8988T (cell line): ENCODE results near the gene MGAT4D.
"Not testable (repeated sequence)": the region's sequence is repeated elsewhere in the genome, so short reads cannot be mapped to it uniquely, and the experiment has no call there.

Source experiments
- DNase-seq: peaks from one replicate; pipeline ENCODE4 v3.0.0; 2011

MGAT4D gene

DNA sequence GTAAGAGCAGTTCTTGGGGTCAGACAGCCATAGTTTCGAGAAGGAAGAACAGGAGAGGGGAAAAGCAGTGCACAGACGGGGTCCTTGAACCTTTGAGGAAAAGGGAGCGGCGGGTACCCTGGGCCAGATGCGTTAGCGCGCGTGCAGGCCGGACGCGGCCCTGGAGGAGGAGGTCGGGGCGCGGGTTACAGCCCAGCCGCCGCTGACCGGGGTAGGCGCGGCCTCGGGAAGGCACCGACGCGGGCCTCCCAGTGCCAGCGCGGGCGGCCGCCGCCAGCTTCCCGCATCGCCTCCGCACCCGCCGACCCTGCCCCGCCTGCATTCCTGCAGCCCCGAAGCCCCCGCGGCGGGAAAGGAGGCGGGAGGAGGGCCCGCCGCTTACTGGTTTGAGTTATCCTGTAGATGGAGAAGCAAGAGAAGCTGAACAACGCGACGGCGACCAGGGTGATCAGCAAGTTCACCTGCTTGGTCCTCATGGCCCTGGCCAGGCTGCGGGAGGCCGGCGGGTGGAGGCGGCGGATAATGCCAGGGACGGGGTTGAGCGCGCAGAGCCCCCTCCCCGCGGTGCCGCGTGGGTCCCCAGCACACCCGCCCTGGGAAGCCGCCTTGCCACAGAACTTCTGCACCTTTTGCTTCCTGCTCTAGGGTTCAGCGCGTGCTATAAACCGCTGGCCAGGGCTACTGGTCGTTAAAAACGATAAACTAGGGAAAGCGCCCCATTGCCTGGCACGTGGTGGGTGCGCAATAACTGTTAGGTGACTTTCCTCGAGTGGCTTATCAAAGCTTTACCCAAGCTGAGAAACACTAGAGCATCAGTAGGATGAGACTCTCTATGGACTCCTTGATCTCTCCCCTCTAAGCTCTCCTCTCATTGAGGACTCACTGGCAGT, at the start of gene MGAT4D:
TSS of gene MGAT4D (minus strand) at position 547 of the 890 bp plus-strand sequence. CDS start at position 476, 71 bp downstream.
- no peak for DNase-seq

DNA sequence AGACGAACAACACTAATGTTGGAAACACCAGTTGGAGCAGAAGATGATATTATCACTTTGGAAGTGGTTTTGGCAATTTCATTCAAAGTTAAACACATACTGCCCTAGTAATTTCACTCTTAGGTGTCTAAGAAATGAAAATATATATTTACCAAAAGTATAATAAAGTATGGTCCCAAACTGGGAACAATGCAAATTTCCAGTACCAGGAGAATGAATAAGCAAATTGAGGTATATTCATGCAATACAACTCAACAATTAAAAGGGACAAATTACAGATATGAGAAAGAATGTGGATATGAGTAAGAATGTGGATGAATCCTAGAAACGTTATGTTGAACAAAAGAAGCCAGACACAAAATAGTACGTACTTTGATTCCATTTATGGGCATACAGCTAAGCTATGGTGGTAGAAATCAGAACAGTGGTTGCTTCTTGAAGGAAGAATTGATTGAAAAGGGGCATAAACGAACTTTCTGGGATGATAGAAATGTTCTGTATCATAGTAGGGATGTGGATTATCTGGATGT, 35.9 kb upstream of the MGAT4D start:
- DNase-seq = no peak

DNA sequence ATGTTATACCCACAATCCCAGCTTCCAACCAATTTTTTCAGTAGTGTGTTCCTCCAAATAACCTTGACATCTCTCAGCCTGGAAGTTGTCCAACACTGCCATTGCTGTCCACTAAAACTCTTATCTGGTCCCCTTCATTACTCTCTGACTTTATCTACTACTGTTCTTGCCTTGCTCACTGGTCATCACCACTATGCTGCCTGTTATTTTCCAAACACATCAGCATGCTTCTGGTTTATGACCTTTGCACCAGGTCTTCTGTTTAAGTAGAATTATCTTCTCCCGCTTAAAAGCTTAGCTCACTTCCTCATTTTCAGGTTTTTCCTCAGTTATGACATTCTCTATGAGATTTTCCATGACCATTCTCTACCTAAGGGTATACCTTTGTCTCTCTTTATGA, 31.3 kb upstream of the MGAT4D start:
- no peak for DNase-seq

DNA sequence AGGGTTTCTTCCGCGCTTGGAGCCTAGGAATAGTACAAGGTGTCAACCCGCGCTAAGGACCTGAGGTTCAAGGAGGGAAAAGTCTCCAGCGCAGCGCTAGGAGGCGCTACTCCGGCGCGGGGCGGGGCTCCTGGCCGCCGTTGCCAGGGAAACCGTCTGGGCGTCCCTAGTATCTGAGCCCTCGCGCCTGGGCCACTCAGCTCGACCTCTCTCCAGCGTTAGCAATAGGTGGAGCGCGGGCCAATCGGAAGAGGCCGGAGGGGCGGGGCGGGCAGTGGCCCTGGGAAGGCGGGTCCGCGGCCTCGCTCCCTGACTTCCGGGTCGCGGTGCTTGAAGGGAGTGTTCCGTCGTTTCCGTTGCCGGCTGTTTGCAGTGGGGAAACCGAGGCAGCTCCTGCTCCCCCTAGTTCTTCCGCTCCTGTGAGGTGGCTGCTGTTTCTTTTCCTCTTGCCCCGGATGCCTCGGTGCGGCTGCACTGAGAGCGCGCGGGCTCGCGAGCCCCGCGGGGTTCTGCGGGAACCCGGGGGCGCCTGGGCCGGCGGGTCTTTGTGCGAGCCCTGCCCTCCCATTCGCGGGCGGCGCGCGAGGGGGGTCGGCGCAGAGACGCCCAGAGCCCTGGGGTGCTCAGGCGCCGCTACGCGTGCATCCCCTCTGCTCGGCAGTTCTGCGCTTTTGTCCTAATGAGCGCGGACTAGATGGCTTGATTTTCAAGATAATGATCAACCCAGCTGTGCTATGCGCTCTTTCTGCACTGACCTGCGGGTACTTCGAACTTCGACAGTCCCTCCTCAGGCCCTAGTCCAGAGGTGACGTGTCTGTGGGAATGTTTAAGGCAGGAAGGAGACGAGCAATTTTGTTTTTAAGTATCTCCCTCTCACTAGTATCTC, 26.0 kb upstream of the MGAT4D start, which contains the start of gene ELMOD2:
TSS of gene ELMOD2 (plus strand) at position 312 of the 886 bp plus-strand sequence. CDS start 1,261 bp downstream, outside the sequence.
- peak; percentile 66 for DNase-seq

DNA sequence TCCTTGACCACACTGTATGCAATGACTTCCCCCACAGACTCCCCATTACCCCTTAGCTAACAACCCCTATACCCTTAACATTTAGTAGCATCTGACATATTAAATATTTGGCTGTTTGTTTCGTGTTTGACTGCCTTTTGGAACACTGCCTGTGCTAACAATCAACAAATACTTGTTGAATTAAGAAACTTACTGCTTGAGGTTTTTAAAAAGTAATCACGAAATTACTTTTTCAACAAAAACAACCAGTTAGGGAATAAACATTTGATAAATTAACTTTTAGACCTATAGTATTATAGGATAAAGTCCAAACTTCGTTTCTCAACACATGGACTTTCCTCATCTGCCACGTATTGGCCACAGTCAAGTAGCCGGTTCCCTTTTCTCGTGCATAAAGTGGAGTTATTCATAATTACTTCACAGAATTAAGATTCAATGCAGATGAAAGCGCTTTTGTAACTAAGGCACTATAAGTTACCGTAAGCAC, 25.3 kb upstream of the MGAT4D start:
- no peak for DNase-seq

DNA sequence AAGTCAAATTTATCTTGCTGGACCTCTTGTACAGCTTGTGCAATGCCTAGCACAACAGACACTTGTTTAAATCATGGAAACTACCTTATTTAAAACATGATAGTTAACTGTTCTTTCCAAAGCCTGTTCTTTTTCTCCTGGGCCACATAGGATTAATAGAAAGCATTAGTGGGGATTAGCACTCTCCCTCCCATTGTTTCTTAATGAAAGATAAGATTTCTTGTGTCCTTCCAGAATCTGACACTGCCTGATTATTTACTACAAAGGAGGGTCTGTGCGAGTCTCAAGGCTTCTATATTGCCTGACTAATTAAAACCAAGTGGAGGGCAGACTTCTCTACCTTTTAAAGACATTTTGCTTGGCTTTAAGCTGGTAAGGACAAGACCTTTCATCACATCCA, 17.3 kb upstream of the MGAT4D start:
- no peak for DNase-seq

DNA sequence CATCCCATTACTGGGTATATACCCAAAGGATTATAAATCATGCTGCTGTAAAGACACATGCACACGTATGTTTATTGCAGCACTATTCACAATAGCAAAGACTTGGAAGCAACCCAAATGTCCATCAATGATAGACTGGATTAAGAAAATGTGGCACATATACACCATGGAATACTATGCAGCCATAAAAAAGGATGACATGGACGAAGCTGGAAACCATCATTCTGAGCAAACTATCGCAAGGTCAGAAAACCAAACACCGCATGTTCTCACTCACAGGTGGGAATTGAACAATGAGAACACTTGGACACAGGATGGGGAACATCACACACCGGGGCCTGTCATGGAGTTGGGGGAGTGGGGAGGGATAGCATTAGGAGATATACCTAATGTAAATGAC, 15.7 kb upstream of the MGAT4D start:
- DNase-seq = not testable (repeated sequence)

DNA sequence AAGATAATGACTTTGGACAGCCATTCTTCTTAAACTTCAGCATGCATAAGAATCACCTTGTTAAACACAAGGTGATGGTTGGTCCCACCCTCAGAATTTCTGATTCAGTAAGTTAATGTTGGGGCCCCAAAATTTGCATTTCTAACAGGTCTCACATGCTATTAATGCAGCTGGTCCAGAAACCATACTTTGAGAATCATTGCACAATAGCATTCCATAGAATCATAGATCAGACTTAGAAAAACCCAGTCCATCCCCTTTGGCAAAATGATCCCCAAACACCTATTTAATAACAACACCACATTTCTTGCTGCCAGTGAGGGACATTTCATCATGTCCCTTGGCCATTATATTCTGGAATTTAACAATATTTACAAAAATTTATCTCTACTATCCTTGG, 6.2 kb upstream of the MGAT4D start:
- DNase-seq = no peak

DNA sequence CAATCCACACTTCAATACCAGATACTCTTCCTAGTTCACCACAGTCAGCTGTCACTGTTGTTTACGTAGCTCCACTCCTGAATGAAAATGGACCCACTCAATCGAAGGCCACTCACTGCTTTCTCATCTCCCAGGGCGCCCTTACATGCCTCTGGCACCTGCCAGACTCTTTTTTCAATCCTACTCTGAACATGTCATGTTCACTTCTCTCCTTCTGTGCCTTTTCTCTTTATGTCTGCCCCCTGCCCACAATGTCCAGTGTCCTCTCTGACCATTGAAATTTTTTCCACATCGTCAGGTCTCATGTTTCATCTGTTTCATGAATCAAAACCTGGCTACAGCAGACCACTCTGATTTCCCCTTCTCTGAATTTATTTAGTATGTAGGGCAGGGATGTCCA, 1.3 kb upstream of the MGAT4D start:
- DNase-seq = no peak

DNA sequence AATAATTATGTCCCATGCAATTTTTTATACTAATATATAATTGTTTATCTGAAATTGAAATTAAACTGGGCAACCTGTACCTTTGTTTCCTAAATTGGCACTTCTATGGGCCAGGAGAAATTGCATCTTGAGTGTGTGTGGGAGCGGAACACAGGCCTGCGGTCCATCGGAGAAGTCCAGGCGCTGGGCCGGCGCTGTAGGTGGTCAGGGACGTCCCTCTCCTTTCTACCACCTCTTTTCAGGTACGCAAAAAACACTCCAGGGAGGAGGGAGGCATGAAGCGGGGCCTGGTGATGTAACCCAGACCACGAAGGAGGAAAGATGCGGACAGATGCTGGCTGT, 717 bp downstream of the MGAT4D start:
- no peak for DNase-seq

DNA sequence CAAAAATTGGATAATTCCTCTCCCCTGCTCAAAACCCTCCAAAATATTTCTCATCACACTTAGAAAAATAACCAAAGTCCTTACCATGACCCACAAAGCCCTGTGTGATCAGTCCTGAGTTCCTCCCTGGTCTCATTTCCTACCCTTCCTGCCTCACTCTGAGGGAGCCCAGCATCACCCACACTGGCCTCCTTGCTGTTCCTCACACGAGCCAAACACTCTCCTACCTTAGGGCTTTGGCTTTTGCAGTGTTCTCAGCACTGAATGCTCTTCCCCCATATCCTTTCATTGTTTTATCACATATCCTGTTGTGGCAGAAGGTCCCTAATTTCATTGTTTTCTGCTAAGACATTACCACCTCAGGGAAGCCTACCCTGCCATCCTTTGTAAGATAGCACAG, 12.2 kb downstream of the MGAT4D start:
- DNase-seq = no peak

DNA sequence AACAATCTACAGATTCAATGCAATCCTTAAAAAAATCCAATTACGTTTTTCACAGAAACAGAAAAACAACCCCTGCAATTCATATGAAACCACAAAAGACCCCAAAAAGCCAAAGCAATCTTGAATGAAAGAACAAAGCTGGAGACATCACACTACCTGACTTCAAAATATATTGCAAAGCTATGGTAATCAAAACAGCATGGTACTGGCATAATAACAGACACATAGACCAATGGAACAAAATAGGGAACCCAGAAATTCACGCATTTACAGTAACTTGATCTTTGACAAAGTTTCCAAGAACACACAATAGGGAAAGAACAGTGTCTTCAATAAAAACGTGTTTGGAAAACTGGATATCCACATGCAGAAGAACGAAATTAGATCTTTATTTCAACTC, 14.6 kb downstream of the MGAT4D start:
- no peak for DNase-seq

DNA sequence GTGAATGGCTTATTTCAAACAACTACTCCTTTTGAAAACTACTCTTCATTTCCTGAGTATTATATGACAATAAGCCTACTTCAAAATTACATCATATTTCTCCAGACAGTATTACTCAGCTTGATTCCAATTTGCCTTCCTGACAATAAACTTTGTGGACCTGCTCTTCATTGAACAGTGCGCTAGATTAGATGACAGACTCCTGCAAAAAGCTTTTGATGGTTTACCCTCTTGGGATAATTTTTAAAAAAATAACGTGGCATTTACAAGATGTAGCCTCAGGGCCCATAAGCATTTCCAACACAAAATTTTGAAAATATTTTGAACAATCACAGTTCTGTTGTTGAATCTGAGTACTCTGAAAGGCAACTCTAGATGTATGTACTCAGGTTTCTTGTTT, 25.9 kb downstream of the MGAT4D start:
- no peak for DNase-seq

DNA sequence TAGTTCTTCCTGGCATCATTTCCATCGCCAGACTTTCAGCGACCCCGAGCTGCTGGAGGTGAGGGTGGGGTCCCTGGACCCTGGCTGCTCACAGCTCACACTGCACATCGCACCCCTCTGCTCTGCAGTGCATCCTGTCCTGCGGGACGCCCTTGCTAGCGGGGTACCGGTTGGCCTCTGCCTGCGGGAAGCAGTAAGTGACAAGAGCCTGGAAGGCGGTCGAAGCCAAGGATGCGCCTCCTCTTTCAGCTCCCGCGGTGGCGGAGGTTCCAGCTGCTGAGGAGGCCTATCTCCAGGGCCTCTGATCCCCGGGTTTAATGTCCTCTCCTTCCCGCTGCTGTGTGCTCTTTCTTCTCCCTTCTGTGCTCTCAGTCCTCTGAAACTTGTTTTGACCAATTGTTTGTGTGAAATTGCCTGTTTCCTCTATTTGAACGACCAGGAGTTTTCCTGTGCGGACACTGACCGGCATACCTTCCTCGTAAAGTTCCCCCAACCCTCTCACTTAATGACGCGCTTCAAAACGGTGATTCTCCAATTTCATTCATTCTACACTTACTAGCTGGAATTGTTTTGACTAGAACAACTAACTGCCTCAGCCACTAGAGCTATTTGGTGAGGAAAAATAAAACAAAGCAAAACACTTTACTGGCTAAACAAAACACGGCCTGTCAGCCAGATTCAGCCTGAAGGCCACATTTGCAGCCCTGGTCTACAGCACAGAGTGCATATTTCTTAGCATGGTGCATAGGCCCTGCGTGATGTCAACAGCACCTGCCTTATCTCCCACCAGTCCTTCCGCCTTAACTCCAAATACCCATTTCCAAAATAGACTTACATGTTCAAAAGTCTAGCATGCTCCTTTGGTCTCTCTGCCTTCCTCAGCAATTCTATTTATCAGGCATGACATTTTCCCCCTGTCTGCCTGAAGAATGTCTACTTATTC, 28.0 kb downstream of the MGAT4D start:
- DNase-seq = no peak

DNA sequence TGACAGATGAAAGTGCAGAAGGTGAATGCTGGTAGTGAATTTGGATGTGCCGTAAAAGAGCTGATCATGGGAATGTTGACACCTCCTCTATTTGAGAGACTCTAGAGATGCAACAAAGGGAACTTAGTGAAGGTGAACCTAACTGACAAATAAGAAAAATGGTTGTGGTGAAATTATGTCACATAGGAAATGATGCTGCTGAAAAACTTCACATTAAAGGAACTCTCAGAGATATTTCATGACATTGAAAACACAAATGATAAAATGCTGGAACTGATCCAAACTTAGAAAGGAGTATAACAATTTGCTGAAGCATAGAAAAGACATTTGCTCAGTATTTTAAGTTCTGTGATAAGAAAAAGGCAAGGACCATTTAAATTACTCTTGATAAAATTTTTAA, 31.9 kb downstream of the MGAT4D start:
- DNase-seq = no peak

DNA sequence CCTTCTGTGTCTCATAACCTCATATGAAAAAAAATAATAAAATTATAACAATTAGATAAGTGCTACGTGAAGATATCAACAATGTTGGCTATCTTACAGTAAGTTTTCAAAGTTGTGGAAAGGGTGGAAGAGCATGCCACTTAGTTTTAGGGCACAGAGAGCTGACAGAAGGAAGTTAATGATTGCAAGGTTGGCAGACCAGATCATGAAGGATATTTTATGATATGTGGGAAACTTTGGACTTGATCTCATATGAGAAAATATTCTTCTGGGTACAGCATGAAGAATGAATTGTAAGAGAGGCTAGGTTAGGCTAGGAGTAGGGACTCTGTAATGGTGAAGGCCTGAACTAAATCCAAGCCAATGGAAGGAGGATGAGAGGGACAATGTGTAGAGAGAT, 34.5 kb downstream of the MGAT4D start:
- no peak for DNase-seq

DNA sequence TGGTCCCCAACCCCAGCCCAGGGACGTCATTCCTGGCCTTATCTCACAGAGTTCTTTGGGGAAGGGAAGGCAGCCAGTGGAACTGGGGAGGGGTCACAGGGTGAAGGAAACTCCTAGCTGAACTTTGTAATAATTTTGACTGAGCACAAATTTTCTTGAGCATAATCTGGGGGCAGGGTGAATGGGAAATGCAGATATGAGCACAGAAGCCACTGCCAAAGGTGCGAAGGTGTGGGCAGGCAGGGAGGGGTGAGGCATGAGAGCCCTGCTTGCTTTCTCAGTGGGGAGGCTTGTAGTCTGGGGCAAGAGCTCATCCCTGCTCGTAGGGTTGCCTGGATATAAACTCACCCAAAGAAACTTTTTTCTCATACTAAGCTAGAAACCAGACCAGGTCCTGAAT, 34.9 kb downstream of the MGAT4D start:
- no peak for DNase-seq

DNA sequence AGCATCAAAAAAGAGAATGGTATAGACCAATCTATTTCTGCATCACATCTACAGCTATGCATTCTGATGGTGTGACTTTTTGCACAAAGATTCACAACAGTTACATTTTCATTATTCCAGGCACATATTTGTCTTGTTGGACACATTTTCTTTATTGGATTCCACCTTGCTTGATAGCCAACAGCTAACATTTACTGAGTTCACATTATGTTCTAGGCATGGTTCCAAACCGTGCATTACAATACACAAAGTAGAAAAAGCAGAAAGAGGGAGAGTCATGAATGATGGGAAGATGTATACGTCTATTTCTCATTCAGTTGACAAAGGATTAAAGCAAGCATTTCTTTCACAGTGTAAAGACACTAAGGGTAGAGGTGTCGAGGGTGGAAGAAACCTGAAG, 47.7 kb downstream of the MGAT4D start:
- no peak for DNase-seq

DNA sequence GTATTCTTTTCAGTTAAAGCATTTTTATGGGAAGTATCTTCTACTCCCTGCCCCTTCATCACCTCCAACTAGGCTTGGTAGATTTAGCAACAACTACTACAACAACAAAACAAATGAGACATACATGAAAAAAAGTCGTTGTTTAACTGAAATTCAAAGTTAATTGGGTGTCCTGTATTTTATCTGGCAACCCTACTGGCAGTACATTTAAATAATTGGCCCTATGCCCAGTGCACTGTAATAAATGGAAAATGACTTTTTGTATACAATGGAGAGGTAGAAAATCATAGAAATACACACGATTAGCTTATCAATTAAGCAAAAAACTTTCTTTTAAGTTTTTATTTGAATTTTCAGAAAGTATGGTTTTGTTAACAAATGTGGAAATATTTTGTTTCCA, 49.3 kb downstream of the MGAT4D start:
- no peak for DNase-seq

DNA sequence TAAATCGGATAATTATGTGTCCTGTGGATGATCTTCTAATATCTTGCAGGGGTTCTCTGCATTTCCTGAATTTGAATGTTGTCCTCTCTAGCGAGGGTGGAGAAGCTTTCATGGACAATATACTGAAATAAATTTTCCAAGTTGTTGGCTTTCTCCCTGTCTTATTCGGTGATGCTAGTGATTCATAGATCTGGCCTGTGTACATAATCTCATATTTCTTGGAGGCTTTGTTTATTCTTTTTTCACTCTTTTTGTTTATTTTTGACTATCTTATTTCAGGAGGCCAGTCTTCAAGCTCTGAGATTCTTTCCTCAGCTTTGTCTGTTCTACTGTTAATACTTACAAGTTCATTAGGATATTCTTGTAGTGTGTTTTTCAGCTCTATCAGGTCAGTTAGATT, 49.9 kb downstream of the MGAT4D start:
- DNase-seq = no peak

DNA sequence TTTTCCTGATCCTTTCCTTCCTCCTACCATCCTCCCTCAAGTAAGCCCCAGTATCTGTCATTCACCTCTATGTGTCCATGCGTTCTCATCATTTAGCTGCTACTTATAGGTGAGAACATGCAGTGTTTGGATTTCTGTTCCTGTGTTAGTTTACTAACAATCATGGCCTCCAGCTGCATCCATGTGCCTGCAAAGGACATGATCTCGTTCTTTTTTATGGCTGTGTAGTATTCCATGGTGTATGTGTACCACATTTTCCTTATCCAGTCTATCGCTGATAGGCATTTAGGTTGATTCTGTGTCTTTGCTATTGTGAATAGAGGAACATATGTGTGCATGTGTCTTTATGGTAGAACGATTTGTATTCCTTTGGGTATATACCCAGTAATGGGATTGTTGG, 53.7 kb downstream of the MGAT4D start:
- not testable (repeated sequence) for DNase-seq

DNA sequence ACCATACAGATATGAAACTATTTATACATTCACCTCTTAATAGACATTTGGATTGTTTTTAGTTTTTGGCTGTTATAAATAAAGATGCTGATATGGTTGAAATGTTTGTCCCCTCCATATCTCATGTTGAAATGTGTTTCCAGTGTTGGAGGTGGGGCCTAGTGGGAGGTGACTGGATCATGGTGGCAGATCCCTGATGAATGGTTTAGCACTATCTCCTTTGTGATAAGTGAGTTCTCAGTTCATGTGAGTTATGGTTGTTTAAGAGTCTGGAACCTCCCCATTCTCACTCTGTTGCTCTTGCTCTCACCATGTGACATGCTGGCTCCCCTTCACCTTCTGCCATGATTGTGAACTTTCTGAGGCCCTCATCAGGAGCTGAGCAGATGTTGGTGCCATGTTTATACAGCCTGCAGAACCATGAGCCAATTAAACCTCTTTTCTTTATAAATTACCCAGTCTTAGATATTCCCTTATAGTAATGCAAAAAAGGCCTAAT, 58.4 kb downstream of the MGAT4D start:
- DNase-seq = no peak
